Measurements from ENCODE around the gene ATP6V1E1.

Gene ATP6V1E1

GRCh38 chr22:17633217-17633997 lies 4.9 kb upstream of the ATP6V1E1 start:
- TF ChIP-seq EZH2 (optimal IDR thresholded peaks at IDR 0.05; ENCODE audit: low read depth, low read length) = no peak
- TF ChIP-seq, protein P1, sequence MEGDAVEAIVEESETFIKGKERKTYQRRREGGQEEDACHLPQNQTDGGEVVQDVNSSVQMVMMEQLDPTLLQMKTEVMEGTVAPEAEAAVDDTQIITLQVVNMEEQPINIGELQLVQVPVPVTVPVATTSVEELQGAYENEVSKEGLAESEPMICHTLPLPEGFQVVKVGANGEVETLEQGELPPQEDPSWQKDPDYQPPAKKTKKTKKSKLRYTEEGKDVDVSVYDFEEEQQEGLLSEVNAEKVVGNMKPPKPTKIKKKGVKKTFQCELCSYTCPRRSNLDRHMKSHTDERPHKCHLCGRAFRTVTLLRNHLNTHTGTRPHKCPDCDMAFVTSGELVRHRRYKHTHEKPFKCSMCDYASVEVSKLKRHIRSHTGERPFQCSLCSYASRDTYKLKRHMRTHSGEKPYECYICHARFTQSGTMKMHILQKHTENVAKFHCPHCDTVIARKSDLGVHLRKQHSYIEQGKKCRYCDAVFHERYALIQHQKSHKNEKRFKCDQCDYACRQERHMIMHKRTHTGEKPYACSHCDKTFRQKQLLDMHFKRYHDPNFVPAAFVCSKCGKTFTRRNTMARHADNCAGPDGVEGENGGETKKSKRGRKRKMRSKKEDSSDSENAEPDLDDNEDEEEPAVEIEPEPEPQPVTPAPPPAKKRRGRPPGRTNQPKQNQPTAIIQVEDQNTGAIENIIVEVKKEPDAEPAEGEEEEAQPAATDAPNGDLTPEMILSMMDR (IDR thresholded peaks at IDR 0.05; ENCODE audit: low read length) = no peak
- TF ChIP-seq EZH2phosphoT487 (IDR thresholded peaks at IDR 0.05; ENCODE audit: low read length) = no peak
- Histone ChIP-seq H3F3A (ENCODE audit: insufficient read depth, low read length) (peaks cover 15% of the 10 kb centered on the region), H3K79me2 (ENCODE audit: low read length) (peaks cover 9% of the 10 kb centered on the region), H3K9me2 (replicated peaks; ENCODE audit: insufficient read depth, low read length) (no peaks in the 10 kb centered on the region), H3K4me3 (ENCODE audit: low read length) (no peak overlapping the region), H2AFZ (ENCODE audit: low read length) (no peak overlapping the region), H3K9me3 (replicated peaks; ENCODE audit: insufficient read depth, low read length) (no peaks in the 10 kb centered on the region), H3K27ac (ENCODE audit: low read length) (no peak overlapping the region), H3K4me1 (ENCODE audit: low read length) (peaks cover 4% of the 10 kb centered on the region; the same call in 1 of the 2 replicates), H3K9ac (ENCODE audit: low read length) (no peak overlapping the region), H3K4me2 (ENCODE audit: low read depth, low read length) (no peak overlapping the region), H3K27me3 (replicated peaks; ENCODE audit: insufficient read depth, low read length) (no peaks in the 10 kb centered on the region), H3K36me3 (replicated peaks; ENCODE audit: insufficient read depth, low read length) (no peaks in the 10 kb centered on the region), H4K20me1 (ENCODE audit: insufficient read depth, low read length) (no peaks in the 10 kb centered on the region)
- DNase-seq = no peak

GRCh38 chr22:17631076-17631565 lies 2.6 kb upstream of the ATP6V1E1 start:
- no peaks in the 10 kb centered on the region for H3K9me3 ChIP-seq (replicated peaks; ENCODE audit: insufficient read depth, low read length)
- H3K4me1 ChIP-seq (ENCODE audit: low read length) = no peaks in the 10 kb centered on the region
- H2AFZ ChIP-seq (ENCODE audit: low read length) = no peak overlapping the region
- no peak for DNase-seq
- H3K79me2 ChIP-seq (ENCODE audit: low read length) = peaks cover 31% of the 10 kb centered on the region
- H3K4me2 ChIP-seq (ENCODE audit: low read depth, low read length) = no peak overlapping the region
- H3K9ac ChIP-seq (ENCODE audit: low read length) = no peak overlapping the region
- no peaks in the 10 kb centered on the region for H3K27me3 ChIP-seq (replicated peaks; ENCODE audit: insufficient read depth, low read length)
- H3K4me3 ChIP-seq (ENCODE audit: low read length) = no peak overlapping the region
- H3K9me2 ChIP-seq (replicated peaks; ENCODE audit: insufficient read depth, low read length) = no peaks in the 10 kb centered on the region
- no peaks in the 10 kb centered on the region for H3K36me3 ChIP-seq (replicated peaks; ENCODE audit: insufficient read depth, low read length)
- TF ChIP-seq, protein P1 (IDR thresholded peaks at IDR 0.05; ENCODE audit: low read length) = no peak
- TF ChIP-seq EZH2 (optimal IDR thresholded peaks at IDR 0.05; ENCODE audit: low read depth, low read length) (no peak), EZH2phosphoT487 (IDR thresholded peaks at IDR 0.05; ENCODE audit: low read length) (no peak)
- no peaks in the 10 kb centered on the region for H4K20me1 ChIP-seq (ENCODE audit: insufficient read depth, low read length)
- peaks cover 5% of the 10 kb centered on the region; the same call in 1 of the 2 replicates for H3F3A ChIP-seq (ENCODE audit: insufficient read depth, low read length)
- no peak overlapping the region for H3K27ac ChIP-seq (ENCODE audit: low read length)

DNA sequence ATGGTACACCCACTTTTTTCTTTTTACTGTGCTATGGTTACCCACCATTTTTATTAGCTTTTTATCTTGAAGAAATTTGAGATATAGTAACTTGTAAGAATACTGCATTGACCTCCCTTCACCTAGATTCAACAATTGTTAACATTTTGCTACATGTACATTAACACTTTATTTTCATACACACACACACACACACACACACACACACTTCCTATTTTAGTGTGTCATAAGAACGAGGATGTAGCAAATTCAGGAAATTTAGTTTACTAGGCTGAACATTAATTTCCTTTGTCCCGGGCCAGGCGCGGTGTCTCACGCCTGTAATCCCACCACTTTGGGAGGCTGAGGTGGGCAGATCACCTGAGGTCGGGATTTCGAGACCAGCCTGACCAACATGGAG lies 1.1 kb upstream of the ATP6V1E1 start:
- H3F3A ChIP-seq (ENCODE audit: insufficient read depth, low read length) = peaks cover 5% of the 10 kb centered on the region; the same call in 1 of the 2 replicates
- no peaks in the 10 kb centered on the region for H4K20me1 ChIP-seq (ENCODE audit: insufficient read depth, low read length)
- H3K9me2 ChIP-seq (replicated peaks; ENCODE audit: insufficient read depth, low read length) = no peaks in the 10 kb centered on the region
- peaks cover 45% of the 10 kb centered on the region for H3K79me2 ChIP-seq (ENCODE audit: low read length)
- H3K4me2 ChIP-seq (ENCODE audit: low read depth, low read length) = peak overlapping the region; percentile 90
- no peaks in the 10 kb centered on the region for H3K4me1 ChIP-seq (ENCODE audit: low read length)
- TF ChIP-seq EZH2phosphoT487 (IDR thresholded peaks at IDR 0.05; ENCODE audit: low read length) (no peak), EZH2 (optimal IDR thresholded peaks at IDR 0.05; ENCODE audit: low read depth, low read length) (no peak)
- TF ChIP-seq, protein P1 (IDR thresholded peaks at IDR 0.05; ENCODE audit: low read length) = no peak
- peak overlapping the region; percentile 53; the same call in 1 of the 2 replicates for H2AFZ ChIP-seq (ENCODE audit: low read length)
- no peak for DNase-seq
- H3K4me3 ChIP-seq (ENCODE audit: low read length) = peak overlapping the region; percentile 98; the same call in 1 of the 2 replicates
- H3K36me3 ChIP-seq (replicated peaks; ENCODE audit: insufficient read depth, low read length) = no peaks in the 10 kb centered on the region
- no peaks in the 10 kb centered on the region for H3K9me3 ChIP-seq (replicated peaks; ENCODE audit: insufficient read depth, low read length)
- no peaks in the 10 kb centered on the region for H3K27me3 ChIP-seq (replicated peaks; ENCODE audit: insufficient read depth, low read length)
- peak overlapping the region; percentile 94; the same call in 1 of the 2 replicates for H3K9ac ChIP-seq (ENCODE audit: low read length)
- no peak overlapping the region for H3K27ac ChIP-seq (ENCODE audit: low read length)

All from MM.1S (cell line).